GM23338 (cell line): ENCODE measurements around the gene PBLD. TPM values are rescaled to one million over a fixed set of nuclear protein-coding genes. Genes with fewer than 3 reads are reported as not detected.
A peak's percentile ranks its signal among the peaks of the same experiment; 100 is the strongest.
"Not testable (repeated sequence)": the region's sequence is repeated elsewhere in the genome, so short reads cannot be mapped to it uniquely, and the experiment has no call there.

Experiments
- ATAC-seq: fragments of 200-7000 bp; cut with Tn5 transposase; 3 replicates; pipeline ENCODE4 v1.9.1; 2020
- DNase-seq: peaks from one replicate; pipeline ENCODE4 v3.0.0-alpha.2; 2015; ENCODE audit warnings: low spot score
- H2AFZ ChIP-seq: fragments of 200-600 bp; sonication (generic); 2 replicates; pipeline ENCODE4 v1.8.0; 2016; ENCODE audit warnings: antibody characterized with exemption, mild to moderate bottlenecking, moderate library complexity
- H3F3A ChIP-seq: fragments of 200-600 bp; sonication (generic); replicated peaks from 2 replicates; pipeline ENCODE4 v1.8.0; 2017; ENCODE audit warnings: antibody characterized with exemption, mixed run types, low read depth
- H3K27ac ChIP-seq: fragments of 200-600 bp; sonication (generic); 2 replicates; pipeline ENCODE4 v1.6.1; 2016; ENCODE audit warnings: low read depth
- H3K27me3 ChIP-seq: fragments of 200-600 bp; sonication (generic); 2 replicates; pipeline ENCODE4 v1.8.0; 2016; ENCODE audit warnings: mild to moderate bottlenecking, mixed run types, moderate library complexity; ENCODE audit not compliant: insufficient read depth
- H3K36me3 ChIP-seq: fragments of 200-600 bp; sonication (generic); 2 replicates; pipeline ENCODE4 v1.8.0; 2016; ENCODE audit warnings: mild to moderate bottlenecking; ENCODE audit not compliant: insufficient read depth
- H3K4me1 ChIP-seq: fragments of 200-600 bp; sonication (generic); 2 replicates; pipeline ENCODE4 v1.8.0; 2016; ENCODE audit warnings: mild to moderate bottlenecking, moderate library complexity; ENCODE audit not compliant: insufficient read depth
- H3K4me2 ChIP-seq: fragments of 200-600 bp; sonication (generic); 2 replicates; pipeline ENCODE4 v1.7.1; 2017; ENCODE audit warnings: mixed run types
- H3K4me3 ChIP-seq: fragments of 200-600 bp; sonication (generic); 2 replicates; pipeline ENCODE4 v1.6.1; 2016; ENCODE audit warnings: mixed run types
- H3K79me2 ChIP-seq: fragments of 200-600 bp; sonication (generic); replicated peaks from 2 replicates; pipeline ENCODE4 v1.8.0; 2017; ENCODE audit warnings: mild to moderate bottlenecking; ENCODE audit not compliant: insufficient read depth
- H3K9me2 ChIP-seq: fragments of 200-600 bp; sonication (generic); 2 replicates; pipeline ENCODE4 v1.8.0; 2017; ENCODE audit not compliant: insufficient read depth
- H4K20me1 ChIP-seq: fragments of 200-600 bp; sonication (generic); replicated peaks from 2 replicates; pipeline ENCODE4 v1.8.0; 2017; ENCODE audit warnings: mild to moderate bottlenecking; ENCODE audit not compliant: insufficient read depth
- H3K27ac Mint-ChIP-seq: 2 replicates; pipeline ENCODE4 v1.8.0; 2020; ENCODE audit warnings: inconsistent platforms, mild to moderate bottlenecking, moderate library complexity, mixed read lengths
- H3K27me3 Mint-ChIP-seq: 3 replicates; pipeline ENCODE4 v1.8.0; 2022; ENCODE audit warnings: low read depth, mild to moderate bottlenecking, moderate library complexity, mixed read lengths, inconsistent platforms; ENCODE audit not compliant: insufficient read depth, poor library complexity
- H3K36me3 Mint-ChIP-seq: 3 replicates; pipeline ENCODE4 v1.8.0; 2021; ENCODE audit warnings: low read depth, mild to moderate bottlenecking, inconsistent platforms, moderate library complexity, mixed read lengths
- H3K4me1 Mint-ChIP-seq: 3 replicates; pipeline ENCODE4 v1.8.0; 2020; ENCODE audit warnings: mild to moderate bottlenecking, inconsistent platforms, mixed read lengths
- H3K4me3 Mint-ChIP-seq: 3 replicates; pipeline ENCODE4 v1.8.0; 2021; ENCODE audit warnings: moderate library complexity, mild to moderate bottlenecking, inconsistent platforms, mixed read lengths
- H3K9me3 Mint-ChIP-seq: 3 replicates; pipeline ENCODE4 v1.8.0; 2020; ENCODE audit warnings: moderate library complexity, mild to moderate bottlenecking, inconsistent platforms, mixed read lengths
- CREB1 ChIP-seq: fragments of 250-450 bp; sonication (Bioruptor Pico); IDR thresholded peaks from 2 replicates; pipeline ENCODE4 v1.5.0; 2020; ENCODE audit warnings: low read depth, mild to moderate bottlenecking, moderate library complexity
- EZH2 ChIP-seq: fragments of 200-600 bp; sonication (generic); IDR thresholded peaks from one replicate; pipeline ENCODE4 v1.8.0; 2017; ENCODE audit warnings: antibody characterized with exemption, mild to moderate bottlenecking, low read depth; ENCODE audit not compliant: unreplicated experiment
- EZH2phosphoT487 ChIP-seq: fragments of 200-600 bp; sonication (generic); IDR thresholded peaks from one replicate; pipeline ENCODE4 v1.8.1; 2018; ENCODE audit warnings: antibody characterized with exemption; ENCODE audit not compliant: unreplicated experiment
- JUNB ChIP-seq: IDR thresholded peaks from one replicate; pipeline ENCODE4 v1.6.1; 2016; ENCODE audit warnings: antibody characterized with exemption; ENCODE audit not compliant: unreplicated experiment
- NANOG ChIP-seq: IDR thresholded peaks from 2 replicates; pipeline ENCODE4 v1.6.1; 2016; ENCODE audit warnings: antibody characterized with exemption, borderline replicate concordance
- POLR2AphosphoS5 ChIP-seq: IDR thresholded peaks from 2 replicates; pipeline ENCODE4 v1.6.1; 2016; ENCODE audit warnings: antibody characterized with exemption, low read depth
- STAT1 ChIP-seq: IDR thresholded peaks from one replicate; pipeline ENCODE4 v1.6.1; 2016; ENCODE audit warnings: antibody characterized with exemption; ENCODE audit not compliant: unreplicated experiment
- polyA plus RNA-seq: library from polyadenylated mRNA; unstranded; fragments of >200 nt; fragmentation: Nextera tagmentation; extraction: Ambion mirVana; gene quantifications from 2 replicates; pipeline ENCODE4 v1.2.1, GENCODE V29; 2016
- total RNA-seq: library from RNA; depleted of rRNA; stranded (reverse); fragments of >200 nt; shearing (Covaris generic); gene quantifications from 2 replicates; pipeline ENCODE4 v1.2.3, GENCODE V29; 2014
- TF ChIP-seq, protein P1 (sequence below), 2 experiments: fragments of 200-600 bp in 1 of 2; sonication (generic) in 1 of 2; conservative IDR thresholded peaks; 2 replicates each; pipeline versions ENCODE4 v1.5.1 to v1.6.1; 2016 to 2017; ENCODE audit warnings: antibody characterized with exemption in 2 of 2, low read depth in 2 of 2, mild to moderate bottlenecking in 2 of 2, moderate library complexity in 1 of 2
- TF ChIP-seq, protein P2 (sequence below): IDR thresholded peaks from one replicate; pipeline ENCODE4 v1.6.1; 2018; ENCODE audit warnings: antibody characterized with exemption; ENCODE audit not compliant: unreplicated experiment

Gene PBLD
- total and polyA plus RNA-seq, 2 experiments from 2014 or later = 0.90 to 1.5 TPM

DNA sequence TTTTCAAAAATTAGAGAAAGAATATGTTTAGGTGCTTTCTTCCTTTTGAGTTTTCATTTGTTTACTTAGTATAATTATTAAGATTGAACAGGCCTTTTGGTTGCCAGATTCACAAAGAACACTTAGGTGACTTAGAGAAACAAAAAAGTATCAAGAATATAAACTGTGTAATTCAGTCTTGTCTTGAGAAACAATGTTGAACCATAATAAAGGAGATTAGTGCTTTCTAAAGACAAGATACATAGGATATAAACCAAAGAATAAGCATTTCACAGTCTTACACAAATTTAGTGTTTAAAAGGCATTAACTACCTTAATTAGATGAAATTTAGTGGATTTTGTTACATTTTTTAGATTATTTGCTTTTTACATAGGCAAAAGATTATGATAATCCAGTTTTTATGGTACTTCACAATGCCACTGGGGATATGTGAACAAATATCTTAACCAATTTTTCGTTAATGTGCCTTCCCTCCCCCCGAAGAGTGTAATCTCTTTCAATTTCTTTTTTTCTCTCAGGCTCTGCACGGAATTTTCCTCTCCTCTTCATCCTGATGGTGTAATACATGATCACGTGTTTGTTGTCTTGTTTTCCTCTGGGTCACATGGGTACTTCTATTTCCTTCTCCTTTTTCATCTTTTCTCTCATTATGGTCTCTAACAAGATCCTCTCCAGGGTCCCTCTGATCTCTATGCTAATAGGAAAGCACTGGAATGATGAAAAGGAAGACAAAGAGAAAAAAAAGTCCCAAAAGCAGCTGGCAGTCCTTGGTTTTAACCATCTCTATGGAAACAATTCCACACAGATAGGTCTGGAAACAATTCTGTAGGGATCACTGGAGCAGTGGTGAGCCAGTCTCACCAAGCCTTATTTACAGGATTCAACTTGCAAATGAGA is 4.6 kb downstream of the PBLD start:
- no peaks in the 10 kb centered on the region for H3F3A ChIP-seq
- H3K9me2 ChIP-seq = no peaks in the 10 kb centered on the region
- peaks cover 4% of the 10 kb centered on the region; the same call in 2 of the 3 replicates for H3K9me3 Mint-ChIP-seq
- H3K27ac Mint-ChIP-seq = peak overlapping the region; percentile 39
- DNase-seq (peak; percentile 67), ATAC-seq (no peak)
- 0 out of 2 replicates have a peak, but pooled peaks cover 9% of the 10 kb centered on the region for H3K4me1 ChIP-seq
- H3K27ac ChIP-seq = no peak overlapping the region
- H2AFZ ChIP-seq = no peak overlapping the region
- H3K4me1 Mint-ChIP-seq = peaks cover 22% of the 10 kb centered on the region
- no peak for TF ChIP-seq CREB1
- TF ChIP-seq POLR2AphosphoS5 = no peak
- TF ChIP-seq, protein P1, sequence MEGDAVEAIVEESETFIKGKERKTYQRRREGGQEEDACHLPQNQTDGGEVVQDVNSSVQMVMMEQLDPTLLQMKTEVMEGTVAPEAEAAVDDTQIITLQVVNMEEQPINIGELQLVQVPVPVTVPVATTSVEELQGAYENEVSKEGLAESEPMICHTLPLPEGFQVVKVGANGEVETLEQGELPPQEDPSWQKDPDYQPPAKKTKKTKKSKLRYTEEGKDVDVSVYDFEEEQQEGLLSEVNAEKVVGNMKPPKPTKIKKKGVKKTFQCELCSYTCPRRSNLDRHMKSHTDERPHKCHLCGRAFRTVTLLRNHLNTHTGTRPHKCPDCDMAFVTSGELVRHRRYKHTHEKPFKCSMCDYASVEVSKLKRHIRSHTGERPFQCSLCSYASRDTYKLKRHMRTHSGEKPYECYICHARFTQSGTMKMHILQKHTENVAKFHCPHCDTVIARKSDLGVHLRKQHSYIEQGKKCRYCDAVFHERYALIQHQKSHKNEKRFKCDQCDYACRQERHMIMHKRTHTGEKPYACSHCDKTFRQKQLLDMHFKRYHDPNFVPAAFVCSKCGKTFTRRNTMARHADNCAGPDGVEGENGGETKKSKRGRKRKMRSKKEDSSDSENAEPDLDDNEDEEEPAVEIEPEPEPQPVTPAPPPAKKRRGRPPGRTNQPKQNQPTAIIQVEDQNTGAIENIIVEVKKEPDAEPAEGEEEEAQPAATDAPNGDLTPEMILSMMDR (conservative IDR thresholded peaks at IDR 0.05; ENCODE audit: low read depth in 2 of 2) = no peak
- no peaks in the 10 kb centered on the region for H3K27me3 ChIP-seq
- H3K4me3 Mint-ChIP-seq = peak overlapping the region; percentile 29; the same call in 2 of the 3 replicates
- no peak overlapping the region for H3K4me2 ChIP-seq
- H3K36me3 ChIP-seq = no peaks in the 10 kb centered on the region; the same call in 1 of the 2 replicates
- peaks cover 12% of the 10 kb centered on the region for H3K36me3 Mint-ChIP-seq
- H3K79me2 ChIP-seq = peaks cover 9% of the 10 kb centered on the region
- no peaks in the 10 kb centered on the region; the same call in 1 of the 2 replicates for H4K20me1 ChIP-seq
- H3K27me3 Mint-ChIP-seq = peaks cover 30% of the 10 kb centered on the region
- H3K4me3 ChIP-seq = no peak overlapping the region

- not testable (repeated sequence) for H3K79me2 ChIP-seq, H3K36me3 ChIP-seq, H3K4me1 ChIP-seq, H3K27ac Mint-ChIP-seq, ATAC-seq, H3K27ac ChIP-seq, H3K27me3 ChIP-seq, H2AFZ ChIP-seq, H3F3A ChIP-seq, H3K4me3 Mint-ChIP-seq, H3K27me3 Mint-ChIP-seq, H3K4me2 ChIP-seq, H3K4me3 ChIP-seq, H3K36me3 Mint-ChIP-seq, DNase-seq, H4K20me1 ChIP-seq, H3K9me2 ChIP-seq, H3K4me1 Mint-ChIP-seq, H3K9me3 Mint-ChIP-seq
Measured at GRCh38 chr10:68324396-68324795, 8.3 kb downstream of the PBLD start.

GRCh38 chr10:68318331-68319059 is 14.2 kb downstream of the PBLD start:
- H3K36me3 ChIP-seq = peaks cover 6% of the 10 kb centered on the region; the same call in 1 of the 2 replicates
- Mint-ChIP-seq H3K4me3 (no peak overlapping the region), H3K27me3 (peaks cover 2% of the 10 kb centered on the region), H3K4me1 (no peaks in the 10 kb centered on the region), H3K9me3 (peaks cover 19% of the 10 kb centered on the region), H3K36me3 (peaks cover 11% of the 10 kb centered on the region), H3K27ac (no peak overlapping the region)
- 0 out of 2 replicates have a peak, but pooled peaks cover 4% of the 10 kb centered on the region for H3K9me2 ChIP-seq
- H3F3A ChIP-seq = no peaks in the 10 kb centered on the region
- ATAC-seq (no peak), DNase-seq (no peak)
- H3K27me3 ChIP-seq = no peaks in the 10 kb centered on the region
- no peak overlapping the region for H3K4me3 ChIP-seq
- no peaks in the 10 kb centered on the region for H3K4me1 ChIP-seq
- H3K27ac ChIP-seq = no peak overlapping the region
- no peak overlapping the region for H2AFZ ChIP-seq
- no peaks in the 10 kb centered on the region for H3K79me2 ChIP-seq
- no peaks in the 10 kb centered on the region for H4K20me1 ChIP-seq
- no peak overlapping the region for H3K4me2 ChIP-seq
- TF ChIP-seq NANOG (no peak), JUNB (no peak), EZH2phosphoT487 (no peak), POLR2AphosphoS5 (no peak), STAT1 (no peak), EZH2 (no peak)
- TF ChIP-seq, protein P2, sequence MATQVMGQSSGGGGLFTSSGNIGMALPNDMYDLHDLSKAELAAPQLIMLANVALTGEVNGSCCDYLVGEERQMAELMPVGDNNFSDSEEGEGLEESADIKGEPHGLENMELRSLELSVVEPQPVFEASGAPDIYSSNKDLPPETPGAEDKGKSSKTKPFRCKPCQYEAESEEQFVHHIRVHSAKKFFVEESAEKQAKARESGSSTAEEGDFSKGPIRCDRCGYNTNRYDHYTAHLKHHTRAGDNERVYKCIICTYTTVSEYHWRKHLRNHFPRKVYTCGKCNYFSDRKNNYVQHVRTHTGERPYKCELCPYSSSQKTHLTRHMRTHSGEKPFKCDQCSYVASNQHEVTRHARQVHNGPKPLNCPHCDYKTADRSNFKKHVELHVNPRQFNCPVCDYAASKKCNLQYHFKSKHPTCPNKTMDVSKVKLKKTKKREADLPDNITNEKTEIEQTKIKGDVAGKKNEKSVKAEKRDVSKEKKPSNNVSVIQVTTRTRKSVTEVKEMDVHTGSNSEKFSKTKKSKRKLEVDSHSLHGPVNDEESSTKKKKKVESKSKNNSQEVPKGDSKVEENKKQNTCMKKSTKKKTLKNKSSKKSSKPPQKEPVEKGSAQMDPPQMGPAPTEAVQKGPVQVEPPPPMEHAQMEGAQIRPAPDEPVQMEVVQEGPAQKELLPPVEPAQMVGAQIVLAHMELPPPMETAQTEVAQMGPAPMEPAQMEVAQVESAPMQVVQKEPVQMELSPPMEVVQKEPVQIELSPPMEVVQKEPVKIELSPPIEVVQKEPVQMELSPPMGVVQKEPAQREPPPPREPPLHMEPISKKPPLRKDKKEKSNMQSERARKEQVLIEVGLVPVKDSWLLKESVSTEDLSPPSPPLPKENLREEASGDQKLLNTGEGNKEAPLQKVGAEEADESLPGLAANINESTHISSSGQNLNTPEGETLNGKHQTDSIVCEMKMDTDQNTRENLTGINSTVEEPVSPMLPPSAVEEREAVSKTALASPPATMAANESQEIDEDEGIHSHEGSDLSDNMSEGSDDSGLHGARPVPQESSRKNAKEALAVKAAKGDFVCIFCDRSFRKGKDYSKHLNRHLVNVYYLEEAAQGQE = no peak
